NOMO-1 (cell line): ENCODE results near the gene RASL12.
"Not testable (repeated sequence)": the region's sequence is repeated elsewhere in the genome, so short reads cannot be mapped to it uniquely, and the experiment has no call there.

Experiments used
- DNase-seq, 2 experiments: peaks; one replicate each; lab custom pipeline; 2025; ENCODE audit not compliant: unreplicated experiment in 2 of 2; lab: John Stamatoyannopoulos, UW

Gene RASL12

GRCh38 chr15:65076486-65077290 lies 8.9 kb upstream of the RASL12 start, which contains the start of gene KBTBD13:
KBTBD13 (plus strand) TSS chr15:65076746; CDS start chr15:65076816, 70 bp downstream.
- DNase-seq: no peak

- DNase-seq: not testable (repeated sequence)
Observed at GRCh38 chr15:65075607-65076395, 8.0 kb upstream of the RASL12 start.

- not testable (repeated sequence) for DNase-seq
Observed at GRCh38 chr15:65074946-65075345, 7.2 kb upstream of the RASL12 start.

- no peak for DNase-seq
Observed at GRCh38 chr15:65072617-65073016, 4.8 kb upstream of the RASL12 start.

DNA sequence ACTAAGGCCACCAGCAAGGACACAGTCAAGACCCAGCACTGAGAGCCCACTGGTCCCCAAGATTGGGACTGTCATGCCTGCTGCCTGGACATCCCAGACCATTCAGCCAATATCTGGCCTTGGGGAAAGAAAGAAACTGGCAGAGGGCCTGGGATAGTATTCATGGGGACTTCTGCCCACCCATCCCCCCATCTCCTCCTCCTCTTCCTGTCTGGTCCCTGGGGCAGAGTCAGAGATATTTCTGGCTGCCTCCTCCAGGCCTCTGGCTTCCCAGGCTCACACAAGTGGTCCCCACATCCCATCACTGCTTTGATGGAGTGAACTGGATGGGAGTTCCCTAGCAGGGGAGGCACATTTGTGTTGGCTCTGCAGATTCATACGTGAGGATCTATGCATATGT lies 4.2 kb upstream of the RASL12 start:
- DNase-seq: no peak

DNA sequence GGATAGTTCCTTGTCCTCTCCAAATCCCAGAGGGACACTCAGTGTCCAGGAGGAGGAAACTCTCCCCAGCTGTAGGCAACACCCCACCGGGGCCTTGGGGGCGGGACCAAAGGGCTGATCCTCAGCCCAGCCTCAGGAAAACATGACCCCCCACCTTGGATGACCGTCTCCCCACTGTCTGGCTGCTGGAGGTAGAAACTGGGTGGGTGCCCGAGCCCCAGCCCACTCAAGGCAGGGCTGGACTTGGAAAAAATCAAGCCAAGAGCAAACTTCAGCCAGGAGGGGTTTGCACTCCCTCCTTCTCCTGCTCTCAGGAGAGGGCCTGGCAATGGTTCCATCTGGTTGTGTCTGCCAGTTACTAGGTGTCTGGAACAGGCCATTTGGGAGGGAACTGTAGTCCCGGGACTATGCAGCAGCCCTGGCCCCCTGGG lies 3.6 kb upstream of the RASL12 start:
- no peak for DNase-seq

GRCh38 chr15:65069779-65070546 lies 2.2 kb upstream of the RASL12 start:
- no peak for DNase-seq

GRCh38 chr15:65069179-65069578 lies 1.4 kb upstream of the RASL12 start:
- DNase-seq: no peak

- DNase-seq: no peak
Observed at GRCh38 chr15:65068403-65068788, 605 bp upstream of the RASL12 start.

- no peak for DNase-seq
Observed at GRCh38 chr15:65067317-65067644, 510 bp downstream of the RASL12 start.

DNA sequence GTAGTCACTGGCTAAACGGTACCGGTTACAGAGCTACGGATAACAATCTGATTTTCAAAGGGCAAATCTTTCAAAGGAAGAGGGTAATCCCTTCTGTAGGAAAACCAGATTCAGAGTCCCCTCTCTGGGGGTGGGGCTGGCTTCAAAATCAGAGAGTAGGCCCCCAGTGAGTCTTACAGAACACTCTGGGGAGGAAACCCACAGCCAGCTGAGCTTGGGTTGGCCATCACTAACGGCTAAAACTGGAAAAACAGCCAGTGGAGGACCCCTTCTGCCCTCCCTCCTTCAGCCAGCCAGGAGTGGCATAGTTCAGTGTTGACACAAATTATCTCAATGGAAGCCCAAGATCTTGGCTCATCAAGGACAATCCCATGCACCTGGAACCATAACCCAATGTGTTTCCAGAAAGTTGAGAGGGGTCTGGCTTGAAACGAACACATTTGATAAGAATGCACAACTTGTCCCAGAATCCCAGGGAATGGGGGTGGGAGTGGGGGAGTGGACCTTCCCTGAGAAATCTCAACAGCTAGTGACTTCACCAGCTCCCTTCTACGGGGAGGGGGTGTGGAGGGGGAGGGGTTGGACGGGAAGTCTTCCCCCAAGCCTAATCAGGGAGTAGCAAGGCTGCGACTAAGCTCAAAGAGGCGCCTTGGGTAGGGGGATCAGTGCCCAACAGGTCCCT lies 1.0 kb downstream of the RASL12 start:
- no peak for DNase-seq

DNA sequence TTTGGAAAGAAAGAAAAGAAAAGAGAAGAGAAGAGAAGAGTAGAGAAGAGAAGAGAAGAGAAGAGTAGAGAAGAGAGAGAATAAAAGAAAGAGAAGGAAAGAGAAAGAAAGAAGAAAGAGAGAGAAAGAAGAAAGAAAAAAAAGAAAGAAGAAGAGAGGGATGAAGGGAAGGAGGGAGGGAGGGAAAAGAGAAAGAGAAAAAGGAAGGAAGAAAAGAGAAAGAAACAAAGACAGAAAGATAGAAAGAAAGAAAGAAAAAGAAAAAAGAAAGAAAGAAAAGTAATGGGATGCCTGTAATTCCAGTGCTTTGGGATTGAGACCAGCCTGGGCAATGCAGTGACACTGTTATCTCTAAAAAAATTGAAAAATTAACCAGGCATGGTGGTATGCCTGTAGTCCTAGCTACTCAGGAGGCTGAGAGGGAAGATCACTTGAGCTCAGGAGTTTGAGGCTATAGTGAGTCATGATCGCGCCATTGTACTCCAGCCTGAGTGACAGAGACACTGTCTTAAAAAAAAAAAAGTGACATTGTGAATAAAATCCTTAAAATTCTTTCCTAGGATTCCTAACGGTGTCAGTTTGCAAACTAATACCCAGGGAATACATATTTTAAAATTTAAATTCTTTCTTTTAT lies 1.7 kb downstream of the RASL12 start:
- DNase-seq: no peak

GRCh38 chr15:65062726-65063125 lies 5.1 kb downstream of the RASL12 start:
- DNase-seq: no peak

DNA sequence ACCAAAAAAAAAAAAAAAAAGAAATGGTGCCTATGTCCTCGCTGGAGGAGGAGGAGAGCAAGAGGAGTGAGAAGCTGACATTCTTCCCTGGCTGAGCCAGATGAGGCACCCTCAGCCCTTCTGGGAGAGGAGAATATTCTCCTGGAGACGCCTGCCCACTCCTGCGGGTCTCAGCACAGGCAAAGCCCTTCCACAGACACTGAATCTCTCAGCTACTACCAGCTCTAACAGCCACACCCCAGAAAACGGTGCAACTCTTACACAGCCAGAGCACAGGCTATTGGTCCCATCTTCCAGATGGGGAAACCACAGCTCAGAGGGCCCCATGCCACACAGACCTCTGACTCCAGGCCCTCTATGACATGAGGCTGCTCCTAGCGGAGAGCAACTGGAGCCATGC lies 5.7 kb downstream of the RASL12 start:
- DNase-seq: no peak

DNA sequence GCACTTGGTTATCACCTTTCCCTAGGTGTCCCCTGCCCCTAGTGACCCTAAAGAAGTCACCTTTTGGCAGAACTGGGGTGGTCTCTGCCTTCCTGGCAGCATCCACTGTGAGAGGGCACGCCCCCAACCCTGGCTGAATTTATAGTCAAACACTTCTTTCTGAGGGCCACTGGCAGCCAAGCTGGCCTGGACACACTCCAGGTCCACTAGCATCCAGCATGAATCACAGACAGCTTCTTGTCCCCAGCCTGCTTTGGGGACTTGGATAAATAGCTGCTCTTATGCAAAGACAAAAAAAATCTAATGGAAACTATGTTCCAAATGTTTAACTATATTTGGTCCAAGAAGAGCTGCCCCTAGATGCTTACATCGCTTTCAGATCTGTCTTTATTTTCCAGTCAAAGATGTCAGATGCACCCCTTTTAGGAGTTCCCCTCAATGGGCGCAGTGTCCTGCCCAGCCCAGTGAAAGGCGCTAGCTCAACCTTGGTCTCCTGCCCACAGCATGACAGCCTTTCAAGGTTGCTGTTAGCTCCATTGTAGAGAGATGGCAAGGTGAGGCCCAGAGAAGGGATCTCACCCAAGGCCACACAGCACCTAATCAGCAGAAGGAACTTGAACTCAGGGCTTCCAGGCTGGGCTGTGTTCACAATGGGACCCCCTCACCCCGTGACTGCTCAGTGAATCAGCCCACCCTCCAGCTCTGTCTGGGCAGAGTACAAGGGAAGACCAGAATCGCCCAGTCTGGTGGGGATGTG lies 7.0 kb downstream of the RASL12 start:
- DNase-seq: no peak

GRCh38 chr15:65059931-65060596 lies 7.7 kb downstream of the RASL12 start:
- no peak for DNase-seq

- DNase-seq: no peak
Observed at GRCh38 chr15:65059369-65059750, 8.4 kb downstream of the RASL12 start.

DNA sequence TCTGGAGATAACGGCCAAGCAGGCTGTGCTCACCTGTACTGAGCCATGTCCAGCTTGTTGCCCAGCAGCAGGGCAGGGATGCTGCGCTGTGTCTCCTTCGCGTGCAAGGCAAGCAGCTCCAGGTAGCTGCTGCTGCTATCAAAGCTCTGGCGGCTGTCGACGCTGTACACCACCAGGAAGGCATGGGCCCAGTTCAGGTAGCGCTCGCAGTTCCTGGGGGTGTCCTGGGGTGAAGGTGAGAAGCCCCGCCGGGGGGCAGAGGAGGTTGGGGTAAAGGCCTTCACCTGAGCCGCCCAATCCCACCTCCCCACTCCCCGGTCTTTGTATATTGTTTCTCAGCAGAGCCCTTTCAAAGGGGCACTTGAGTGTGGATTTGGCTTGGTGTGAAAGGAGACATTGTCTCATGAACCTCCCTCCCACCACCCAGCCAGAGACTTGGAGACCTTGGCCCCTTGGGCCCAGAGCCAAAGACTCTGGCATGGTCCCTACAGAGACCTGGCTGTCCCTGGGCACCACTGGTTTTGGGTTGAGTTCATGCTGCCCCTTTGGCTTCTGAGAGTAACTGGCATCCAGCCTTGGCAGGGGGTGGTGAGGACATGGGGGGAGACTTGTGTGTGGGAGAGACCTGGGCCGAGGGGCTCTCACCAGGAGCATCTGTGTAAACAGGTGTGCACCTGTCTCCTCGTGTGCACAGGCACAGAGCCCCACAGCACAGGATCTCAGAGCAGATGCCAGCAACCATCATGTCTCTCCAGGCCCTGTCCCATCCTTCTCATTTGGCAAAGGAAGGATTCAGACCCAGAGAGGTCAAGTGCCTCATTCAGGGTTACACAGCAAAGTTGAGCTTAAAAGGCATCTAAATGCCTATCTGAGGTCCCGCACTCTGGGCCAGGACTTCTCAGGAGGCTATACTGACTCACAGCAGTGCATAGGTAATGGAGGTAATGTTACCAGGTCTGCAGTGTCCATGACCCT lies 9.1 kb downstream of the RASL12 start:
- DNase-seq: no peak
